Measurements from ENCODE around the gene DOCK2.

The DOCK2 gene

DNA sequence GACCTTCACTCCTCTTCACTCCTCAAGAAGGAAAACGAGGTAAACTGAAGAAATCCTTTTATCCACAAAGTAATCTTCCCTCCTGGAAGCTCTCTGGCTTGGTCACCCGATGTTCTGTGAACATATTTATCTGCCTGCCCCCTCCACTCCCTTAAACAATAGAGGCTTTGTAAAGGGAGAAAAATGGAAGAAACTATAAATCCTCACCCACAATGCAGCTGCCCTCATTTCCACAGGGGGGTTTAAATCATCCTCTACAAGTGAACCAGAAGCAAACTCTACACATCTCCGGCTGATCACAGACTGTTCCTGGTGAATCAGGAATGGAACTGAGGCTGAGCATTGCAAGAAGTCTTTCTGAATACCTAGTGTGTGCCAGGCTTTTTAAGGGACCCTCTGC is 336.0 kb downstream of the DOCK2 start:
- Histone ChIP-seq H3K36me3 (ENCODE audit: control insufficient read depth in 2 of 2, insufficient read depth in 2 of 2, low read length in 2 of 2) (no peaks in the 10 kb centered on the region), H3K9me3 (ENCODE audit: control insufficient read depth in 2 of 2, low read length in 2 of 2) (no peaks in the 10 kb centered on the region), H3K9ac (ENCODE audit: low read length in 2 of 2) (no peak overlapping the region), H3K4me3 (ENCODE audit: low read length in 2 of 2) (no peak overlapping the region), H3K27me3 (ENCODE audit: control insufficient read depth in 1 of 2, insufficient read depth in 2 of 2, low read length in 2 of 2) (peaks cover 0 to 4% of the 10 kb centered on the region in 2 donors), H3K27ac (ENCODE audit: low read length) (no peak overlapping the region), H3K4me1 (ENCODE audit: control insufficient read depth, insufficient read depth, low read length) (no peaks in the 10 kb centered on the region)

DNA sequence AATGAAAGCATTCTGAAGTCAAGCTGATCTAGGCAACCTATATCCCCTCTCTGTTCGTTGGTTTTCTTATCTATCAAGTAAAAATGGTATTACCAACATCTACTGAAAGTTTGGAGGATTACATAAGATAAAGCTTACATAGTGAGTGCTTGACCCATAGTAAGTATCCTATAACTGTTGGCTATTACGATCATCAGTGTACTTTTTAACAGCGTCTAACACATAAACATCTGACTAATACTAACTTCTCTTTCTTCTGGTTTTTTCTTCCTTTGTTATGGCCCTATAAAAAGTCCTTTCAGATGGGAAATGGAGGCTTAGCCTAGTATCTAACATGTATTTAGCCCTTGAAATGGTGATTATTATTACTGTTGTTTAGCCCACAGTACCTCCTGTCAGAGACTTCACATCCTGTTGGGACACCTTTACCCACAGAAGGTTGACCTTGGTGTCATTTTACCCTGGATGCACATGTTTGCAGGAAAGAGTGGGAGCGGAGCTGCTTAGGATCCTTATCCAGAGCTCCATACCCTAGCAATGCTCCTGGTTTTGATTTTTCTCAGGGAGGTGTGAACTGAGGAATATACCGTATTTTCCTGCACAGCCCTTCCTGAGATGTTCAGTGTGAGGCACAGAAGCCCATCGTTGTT is 337.2 kb downstream of the DOCK2 start:
- H3K9me3 ChIP-seq (ENCODE audit: control insufficient read depth in 2 of 2, low read length in 2 of 2), result no peaks in the 10 kb centered on the region
- no peak overlapping the region for H3K4me3 ChIP-seq (ENCODE audit: low read length in 2 of 2)
- H3K9ac ChIP-seq (ENCODE audit: low read length in 2 of 2), result no peak overlapping the region
- H3K36me3 ChIP-seq (ENCODE audit: control insufficient read depth in 2 of 2, insufficient read depth in 2 of 2, low read length in 2 of 2), result no peaks in the 10 kb centered on the region
- H3K4me1 ChIP-seq (ENCODE audit: control insufficient read depth, insufficient read depth, low read length), result no peaks in the 10 kb centered on the region
- H3K27me3 ChIP-seq (ENCODE audit: control insufficient read depth in 1 of 2, insufficient read depth in 2 of 2, low read length in 2 of 2), result peaks cover 3 to 8% of the 10 kb centered on the region in 2 donors
- no peak overlapping the region for H3K27ac ChIP-seq (ENCODE audit: low read length)

DNA sequence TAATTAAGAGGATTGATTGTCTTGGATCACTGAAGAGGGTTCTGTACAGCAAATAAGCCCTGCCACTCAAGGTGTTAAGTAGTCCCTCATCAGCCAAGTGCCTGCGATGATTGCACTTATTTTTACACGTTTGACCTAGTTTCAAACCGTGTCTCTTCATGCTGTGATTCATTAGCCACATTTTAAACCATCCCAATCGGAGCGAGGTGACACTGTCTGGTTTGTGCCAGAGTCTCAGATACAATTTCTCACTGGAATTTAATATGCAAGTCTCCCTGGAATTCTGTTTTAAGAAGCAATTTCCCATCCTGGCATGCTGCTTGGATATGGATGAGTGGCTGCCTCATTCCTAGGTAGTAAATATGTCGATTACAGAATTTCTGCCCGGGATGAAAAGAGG is 341.6 kb downstream of the DOCK2 start:
- H3K9me3 ChIP-seq (ENCODE audit: control insufficient read depth in 2 of 2, low read length in 2 of 2), result no peaks in the 10 kb centered on the region
- H3K4me1 ChIP-seq (ENCODE audit: control insufficient read depth, insufficient read depth, low read length), result peaks cover 4% of the 10 kb centered on the region
- no peak overlapping the region for H3K4me3 ChIP-seq (ENCODE audit: low read length in 2 of 2)
- H3K36me3 ChIP-seq (ENCODE audit: control insufficient read depth in 2 of 2, insufficient read depth in 2 of 2, low read length in 2 of 2), result no peaks in the 10 kb centered on the region
- H3K9ac ChIP-seq (ENCODE audit: low read length in 2 of 2), result no peak overlapping the region
- H3K27me3 ChIP-seq (ENCODE audit: control insufficient read depth in 1 of 2, insufficient read depth in 2 of 2, low read length in 2 of 2), result peaks cover 7 to 17% of the 10 kb centered on the region in 2 donors
- H3K27ac ChIP-seq (ENCODE audit: low read length), result no peak overlapping the region

DNA sequence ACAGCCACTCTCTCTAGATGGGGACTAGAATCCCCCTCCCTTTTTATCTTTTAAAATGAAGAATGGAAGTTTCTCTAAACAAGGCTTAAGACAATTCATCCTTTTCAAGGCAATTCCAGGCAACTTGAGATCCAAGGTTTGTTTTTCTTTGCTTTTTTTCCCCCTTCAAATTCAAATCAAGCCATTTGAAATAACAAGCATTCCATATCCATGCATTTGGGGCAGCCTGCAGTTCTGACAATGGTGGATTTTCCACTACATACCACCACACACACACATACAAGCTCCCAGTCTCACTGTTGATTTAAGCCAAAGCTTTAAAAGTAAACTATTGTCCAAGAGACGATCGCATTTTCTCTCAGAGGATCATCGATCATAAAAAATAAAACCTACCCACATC is 342.8 kb downstream of the DOCK2 start:
- peak overlapping the region; percentile 37 to 58 for H3K4me3 ChIP-seq (ENCODE audit: low read length in 2 of 2)
- H3K9me3 ChIP-seq (ENCODE audit: control insufficient read depth in 2 of 2, low read length in 2 of 2), result no peaks in the 10 kb centered on the region
- H3K9ac ChIP-seq (ENCODE audit: low read length in 2 of 2), result no peak overlapping the region
- H3K27me3 ChIP-seq (ENCODE audit: control insufficient read depth in 1 of 2, insufficient read depth in 2 of 2, low read length in 2 of 2), result peaks cover 7 to 20% of the 10 kb centered on the region in 2 donors
- H3K4me1 ChIP-seq (ENCODE audit: control insufficient read depth, insufficient read depth, low read length), result peaks cover 4% of the 10 kb centered on the region
- H3K27ac ChIP-seq (ENCODE audit: low read length), result no peak overlapping the region
- H3K36me3 ChIP-seq (ENCODE audit: control insufficient read depth in 2 of 2, insufficient read depth in 2 of 2, low read length in 2 of 2), result no peaks in the 10 kb centered on the region

DNA sequence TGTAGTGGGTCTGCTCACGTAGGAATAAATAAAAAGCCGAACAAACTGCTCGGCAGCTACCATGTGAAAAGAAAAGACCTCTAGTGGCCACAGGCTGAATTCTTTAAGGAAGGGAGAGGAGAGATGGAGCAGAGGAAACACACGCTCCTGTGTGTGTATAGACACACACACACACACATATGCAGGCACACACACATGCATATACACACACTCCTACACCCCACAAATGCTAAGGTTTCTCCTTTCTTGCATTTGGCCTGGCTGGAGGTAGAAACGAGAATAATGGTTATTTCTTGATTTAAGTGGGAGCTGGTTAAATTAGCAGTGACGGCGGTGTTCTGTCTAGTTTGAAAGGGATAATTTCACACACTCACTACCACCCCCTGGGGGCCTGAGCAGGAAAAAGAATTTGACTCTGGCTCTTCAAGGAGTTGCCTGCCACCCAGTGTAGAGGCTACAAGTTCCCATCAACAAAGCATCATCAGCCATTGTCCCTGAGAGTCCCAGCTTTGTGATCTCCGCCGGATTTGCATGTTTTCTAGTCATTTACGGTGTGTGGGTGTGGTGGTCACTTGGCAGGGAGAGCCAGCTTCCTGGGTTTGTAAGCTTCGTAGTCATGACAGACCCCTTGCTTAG is 343.5 kb downstream of the DOCK2 start, which contains the start of gene INSYN2B:
Gene INSYN2B, minus strand, starts transcription at position 78 of the 636 bp plus-strand sequence. CDS start 96,597 bp downstream, outside the sequence.
- peak within 1 kb of the TSS; percentile 45 to 58 for H3K4me3 ChIP-seq (ENCODE audit: low read length in 2 of 2)

DNA sequence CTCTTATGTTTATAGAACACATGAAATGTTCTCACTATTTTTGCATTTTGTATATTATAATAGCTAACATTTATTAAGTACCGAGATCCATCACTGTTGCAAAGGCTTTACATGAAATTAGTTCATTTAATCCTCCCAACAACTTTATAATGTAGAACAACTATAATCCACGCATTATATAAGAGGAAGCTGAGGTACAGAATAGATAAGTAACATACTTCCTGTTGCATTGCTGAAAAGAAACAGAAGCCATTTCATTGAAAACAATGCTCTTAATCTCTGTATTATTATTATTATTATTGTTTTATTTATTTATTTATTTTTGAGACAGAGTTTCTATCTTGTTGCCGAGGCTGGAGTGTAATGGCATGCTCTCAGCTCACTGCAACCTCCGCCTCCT is 351.1 kb downstream of the DOCK2 start:
- Histone ChIP-seq H3K9ac (ENCODE audit: low read length in 2 of 2) (no peak overlapping the region), H3K27ac (ENCODE audit: low read length) (no peak overlapping the region), H3K4me3 (ENCODE audit: low read length in 2 of 2) (no peak overlapping the region), H3K36me3 (ENCODE audit: control insufficient read depth in 2 of 2, insufficient read depth in 2 of 2, low read length in 2 of 2) (no peaks in the 10 kb centered on the region), H3K9me3 (ENCODE audit: control insufficient read depth in 2 of 2, low read length in 2 of 2) (no peaks in the 10 kb centered on the region), H3K27me3 (ENCODE audit: control insufficient read depth in 1 of 2, insufficient read depth in 2 of 2, low read length in 2 of 2) (peaks cover 0 to 9% of the 10 kb centered on the region in 2 donors), H3K4me1 (ENCODE audit: control insufficient read depth, insufficient read depth, low read length) (no peaks in the 10 kb centered on the region)

More for the DNA sequence above, 343.5 kb downstream of the DOCK2 start, which contains the start of gene INSYN2B:
- Histone ChIP-seq H3K36me3 (ENCODE audit: control insufficient read depth in 2 of 2, insufficient read depth in 2 of 2, low read length in 2 of 2) (no peaks in the 10 kb centered on the region), H3K9me3 (ENCODE audit: control insufficient read depth in 2 of 2, low read length in 2 of 2) (no peaks in the 10 kb centered on the region), H3K27me3 (ENCODE audit: control insufficient read depth in 1 of 2, insufficient read depth in 2 of 2, low read length in 2 of 2) (peaks cover 7 to 20% of the 10 kb centered on the region in 2 donors), H3K4me1 (ENCODE audit: control insufficient read depth, insufficient read depth, low read length) (peaks cover 4% of the 10 kb centered on the region), H3K27ac (ENCODE audit: low read length) (no peak within 1 kb of the TSS), H3K9ac (ENCODE audit: low read length in 2 of 2) (no peak within 1 kb of the TSS)

DNA sequence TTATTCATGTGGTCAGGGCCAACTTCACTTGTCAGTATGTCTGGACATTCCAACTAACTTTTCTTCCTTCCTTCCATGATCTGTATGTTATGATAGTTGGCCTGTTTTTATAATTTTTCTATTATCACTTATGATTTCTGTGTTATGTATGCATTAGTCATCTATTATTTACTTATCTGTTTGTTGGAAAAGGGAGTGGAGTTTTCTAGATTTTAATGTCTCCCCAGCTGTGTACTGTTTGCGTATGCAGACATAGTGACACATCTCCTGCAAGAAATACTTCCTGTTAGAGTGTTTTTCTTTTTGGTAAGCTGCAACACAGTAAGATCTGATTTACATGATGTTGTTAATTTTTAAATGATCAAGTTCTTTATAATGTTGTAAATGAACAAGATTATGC is 351.9 kb downstream of the DOCK2 start:
- no peak overlapping the region for H3K4me3 ChIP-seq (ENCODE audit: low read length in 2 of 2)
- no peaks in the 10 kb centered on the region for H3K9me3 ChIP-seq (ENCODE audit: control insufficient read depth in 2 of 2, low read length in 2 of 2)
- H3K36me3 ChIP-seq (ENCODE audit: control insufficient read depth in 2 of 2, insufficient read depth in 2 of 2, low read length in 2 of 2), result no peaks in the 10 kb centered on the region
- peaks cover 0 to 7% of the 10 kb centered on the region in 2 donors for H3K27me3 ChIP-seq (ENCODE audit: control insufficient read depth in 1 of 2, insufficient read depth in 2 of 2, low read length in 2 of 2)
- no peaks in the 10 kb centered on the region for H3K4me1 ChIP-seq (ENCODE audit: control insufficient read depth, insufficient read depth, low read length)
- no peak overlapping the region for H3K9ac ChIP-seq (ENCODE audit: low read length in 2 of 2)
- H3K27ac ChIP-seq (ENCODE audit: low read length), result no peak overlapping the region

DNA sequence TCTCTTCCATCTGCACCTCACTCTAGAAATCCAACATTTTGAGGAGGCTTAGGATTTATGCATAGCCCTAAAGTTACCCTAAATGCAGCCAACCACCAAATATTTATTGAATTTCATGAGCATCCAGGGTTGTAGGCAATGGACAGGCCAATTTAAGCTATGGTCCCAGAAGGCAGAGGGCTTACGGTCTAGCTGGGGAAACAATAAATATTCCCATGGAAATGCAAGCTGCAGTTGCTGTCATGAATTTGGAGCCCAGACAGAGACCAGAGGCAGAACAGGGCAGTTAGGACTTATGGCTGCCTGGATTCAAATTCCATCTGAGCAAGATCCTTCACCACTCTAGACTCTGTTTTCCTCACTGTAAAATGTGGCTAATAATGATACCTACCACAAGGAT is 352.3 kb downstream of the DOCK2 start:
- Histone ChIP-seq H3K27ac (ENCODE audit: low read length) (no peak overlapping the region), H3K4me1 (ENCODE audit: control insufficient read depth, insufficient read depth, low read length) (no peaks in the 10 kb centered on the region), H3K4me3 (ENCODE audit: low read length in 2 of 2) (no peak overlapping the region), H3K36me3 (ENCODE audit: control insufficient read depth in 2 of 2, insufficient read depth in 2 of 2, low read length in 2 of 2) (no peaks in the 10 kb centered on the region), H3K27me3 (ENCODE audit: control insufficient read depth in 1 of 2, insufficient read depth in 2 of 2, low read length in 2 of 2) (peaks cover 0 to 4% of the 10 kb centered on the region in 2 donors), H3K9me3 (ENCODE audit: control insufficient read depth in 2 of 2, low read length in 2 of 2) (no peaks in the 10 kb centered on the region), H3K9ac (ENCODE audit: low read length in 2 of 2) (no peak overlapping the region)

DNA sequence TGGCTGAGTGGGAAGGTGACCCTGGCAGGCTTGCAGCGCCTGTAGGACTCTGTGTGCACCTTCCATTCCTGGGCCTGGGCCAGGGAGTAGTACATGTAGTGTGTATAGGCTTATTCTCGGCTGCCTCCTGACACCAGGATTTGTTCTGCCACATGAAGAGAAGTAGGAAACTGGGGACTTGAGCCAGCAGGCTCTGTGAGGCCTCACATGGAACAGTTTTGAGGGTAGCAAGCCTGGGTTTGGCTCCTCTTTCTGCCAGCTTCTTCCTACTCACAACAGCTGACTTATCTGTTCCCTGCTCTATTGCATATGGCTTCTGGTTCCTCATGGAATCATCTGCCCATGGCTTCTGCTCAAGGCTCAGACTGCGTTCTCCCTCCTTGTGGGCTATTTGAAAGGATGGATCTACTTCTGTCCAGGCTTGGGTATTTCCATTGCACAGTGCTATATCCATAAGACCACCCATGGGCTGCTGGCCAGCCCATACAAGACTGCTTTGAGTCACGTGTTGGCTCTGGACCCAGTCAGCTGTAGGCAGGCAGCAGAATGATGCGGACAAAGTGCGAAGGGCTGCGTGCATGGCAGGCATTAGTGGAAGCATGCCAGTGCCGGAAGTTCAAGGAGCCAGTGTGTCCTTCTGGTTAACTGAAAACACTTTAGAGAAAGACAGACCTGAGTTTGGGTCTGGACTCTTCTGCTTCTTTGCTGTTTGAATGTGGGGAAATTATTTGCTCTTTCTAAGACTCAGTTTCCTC is 354.2 kb downstream of the DOCK2 start:
- no peaks in the 10 kb centered on the region for H3K4me1 ChIP-seq (ENCODE audit: control insufficient read depth, insufficient read depth, low read length)
- no peak overlapping the region for H3K4me3 ChIP-seq (ENCODE audit: low read length in 2 of 2)
- no peaks in the 10 kb centered on the region for H3K9me3 ChIP-seq (ENCODE audit: control insufficient read depth in 2 of 2, low read length in 2 of 2)
- peaks cover 0 to 4% of the 10 kb centered on the region in 2 donors for H3K27me3 ChIP-seq (ENCODE audit: control insufficient read depth in 1 of 2, insufficient read depth in 2 of 2, low read length in 2 of 2)
- no peaks in the 10 kb centered on the region for H3K36me3 ChIP-seq (ENCODE audit: control insufficient read depth in 2 of 2, insufficient read depth in 2 of 2, low read length in 2 of 2)
- H3K27ac ChIP-seq (ENCODE audit: low read length), result no peak overlapping the region
- no peak overlapping the region for H3K9ac ChIP-seq (ENCODE audit: low read length in 2 of 2)

DNA sequence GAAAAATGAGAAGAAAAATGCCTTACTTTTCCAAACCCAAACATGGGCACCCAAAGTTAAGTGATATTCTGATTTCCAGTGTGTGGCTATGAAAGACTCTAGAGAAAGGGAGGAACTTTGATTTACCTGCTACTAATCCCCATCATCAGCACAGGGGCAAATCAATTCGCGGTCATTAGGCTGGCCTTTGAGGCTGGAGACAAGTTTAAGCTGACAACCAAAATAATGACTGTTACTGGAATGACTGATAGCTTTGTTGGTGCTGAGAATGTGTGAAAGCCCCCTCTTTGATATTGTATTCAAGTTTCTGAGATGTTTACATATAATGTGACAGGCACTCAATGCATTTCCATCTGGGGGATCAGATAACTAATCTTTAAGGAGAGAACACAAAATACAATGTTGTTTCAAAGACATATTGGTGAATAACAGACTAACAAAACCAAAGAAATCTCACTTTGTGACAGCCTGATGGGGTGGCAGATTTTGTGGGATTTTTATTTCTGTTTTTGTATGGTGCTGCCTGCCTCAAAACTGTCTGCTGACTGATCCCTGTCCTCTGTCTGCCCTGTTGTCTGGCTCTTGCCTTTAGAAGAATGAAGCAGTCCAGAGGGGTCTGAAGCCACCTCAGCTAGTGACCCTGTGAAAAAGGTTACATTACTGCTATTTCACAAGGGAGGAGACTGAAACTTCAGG is 355.9 kb downstream of the DOCK2 start:
- Histone ChIP-seq H3K9me3 (ENCODE audit: control insufficient read depth in 2 of 2, low read length in 2 of 2) (no peaks in the 10 kb centered on the region), H3K4me3 (ENCODE audit: low read length in 2 of 2) (no peak overlapping the region), H3K27me3 (ENCODE audit: control insufficient read depth in 1 of 2, insufficient read depth in 2 of 2, low read length in 2 of 2) (peaks cover 0 to 4% of the 10 kb centered on the region in 2 donors), H3K36me3 (ENCODE audit: control insufficient read depth in 2 of 2, insufficient read depth in 2 of 2, low read length in 2 of 2) (no peaks in the 10 kb centered on the region), H3K27ac (ENCODE audit: low read length) (no peak overlapping the region), H3K4me1 (ENCODE audit: control insufficient read depth, insufficient read depth, low read length) (no peaks in the 10 kb centered on the region), H3K9ac (ENCODE audit: low read length in 2 of 2) (no peak overlapping the region)

Measured in stomach smooth muscle (tissue), 2 donors.